ENCODE measurements around the gene CROCC2.

DNA sequence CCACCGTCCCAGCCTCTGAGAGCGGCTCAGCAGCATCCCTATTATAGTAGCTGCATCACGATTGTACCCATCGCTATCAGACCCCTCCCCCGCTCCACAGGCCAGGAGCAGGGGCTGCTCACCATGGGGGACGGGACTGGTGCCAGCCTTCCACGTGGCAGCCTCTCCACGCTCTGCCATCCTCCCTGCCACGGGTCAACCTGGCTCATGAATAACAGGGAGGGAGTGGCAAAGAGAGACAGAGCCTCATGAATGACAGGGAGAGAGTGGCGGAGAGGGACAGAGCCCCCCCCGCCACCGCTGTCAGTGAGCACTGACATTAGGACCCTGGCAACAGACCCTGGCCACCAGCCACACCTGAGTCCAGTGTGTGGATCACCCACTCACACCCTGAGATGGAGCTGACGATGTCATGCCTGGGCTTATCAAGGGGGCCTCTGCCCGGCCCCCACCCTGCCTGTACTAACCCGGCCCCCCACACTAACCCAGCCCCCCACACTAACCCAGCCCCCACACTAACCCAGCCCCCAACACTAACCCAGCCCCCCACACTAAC is 16.9 kb downstream of the CROCC2 start:
- TF ChIP-seq, protein P1, sequence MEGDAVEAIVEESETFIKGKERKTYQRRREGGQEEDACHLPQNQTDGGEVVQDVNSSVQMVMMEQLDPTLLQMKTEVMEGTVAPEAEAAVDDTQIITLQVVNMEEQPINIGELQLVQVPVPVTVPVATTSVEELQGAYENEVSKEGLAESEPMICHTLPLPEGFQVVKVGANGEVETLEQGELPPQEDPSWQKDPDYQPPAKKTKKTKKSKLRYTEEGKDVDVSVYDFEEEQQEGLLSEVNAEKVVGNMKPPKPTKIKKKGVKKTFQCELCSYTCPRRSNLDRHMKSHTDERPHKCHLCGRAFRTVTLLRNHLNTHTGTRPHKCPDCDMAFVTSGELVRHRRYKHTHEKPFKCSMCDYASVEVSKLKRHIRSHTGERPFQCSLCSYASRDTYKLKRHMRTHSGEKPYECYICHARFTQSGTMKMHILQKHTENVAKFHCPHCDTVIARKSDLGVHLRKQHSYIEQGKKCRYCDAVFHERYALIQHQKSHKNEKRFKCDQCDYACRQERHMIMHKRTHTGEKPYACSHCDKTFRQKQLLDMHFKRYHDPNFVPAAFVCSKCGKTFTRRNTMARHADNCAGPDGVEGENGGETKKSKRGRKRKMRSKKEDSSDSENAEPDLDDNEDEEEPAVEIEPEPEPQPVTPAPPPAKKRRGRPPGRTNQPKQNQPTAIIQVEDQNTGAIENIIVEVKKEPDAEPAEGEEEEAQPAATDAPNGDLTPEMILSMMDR (IDR thresholded peaks at IDR 0.05) = no peak
- TF ChIP-seq POLR2A (IDR thresholded peaks at IDR 0.05) = no peak

Data from sigmoid colon (tissue), 3 donors.